Panc1 (cell line): ENCODE results near the gene AP1G2. TPM values are rescaled to one million over a fixed set of nuclear protein-coding genes. Genes with fewer than 3 reads are reported as not detected.

Source experiments
- total RNA-seq: library from RNA; stranded (reverse); gene quantifications from one replicate; pipeline ENCODE4 v1.2.1, GENCODE V29; 2021; ENCODE audit not compliant: unreplicated experiment

AP1G2 gene
- total RNA-seq, 1 experiment from 2014 or later = 61.6 TPM

Other genes starting within 250 kb of the AP1G2 start
- gene PABPN1, start 246.3 kb downstream of the AP1G2 start, total RNA-seq = 159 TPM
- gene SLC22A17, start 214.9 kb downstream of the AP1G2 start, total RNA-seq = 3.2 TPM
- not detected for gene EFS, start 202.6 kb downstream of the AP1G2 start, total RNA-seq
- not detected for gene IL25, start 195.0 kb downstream of the AP1G2 start, total RNA-seq
- not detected for gene CMTM5, start 190.7 kb downstream of the AP1G2 start, total RNA-seq
- gene MYH6, start 159.5 kb downstream of the AP1G2 start, total RNA-seq = not detected
- not detected for gene MYH7, start 132.1 kb downstream of the AP1G2 start, total RNA-seq
- gene NGDN, start 98.1 kb downstream of the AP1G2 start, total RNA-seq = 24.7 TPM
- 2.4 TPM for gene ZFHX2, start 16.0 kb downstream of the AP1G2 start, total RNA-seq
- gene THTPA, start 11.5 kb downstream of the AP1G2 start, total RNA-seq = 13.3 TPM
- gene JPH4, start 11.0 kb upstream of the AP1G2 start, total RNA-seq = 0.05 TPM
- 1.0 TPM for gene DHRS2, start 68.6 kb upstream of the AP1G2 start, total RNA-seq